HG03135 (cell line): ENCODE measurements around the gene ELP5.

Experiments used
- ATAC-seq: cut with Tn5 transposase; IDR thresholded peaks from one replicate; pipeline ENCODE4 v1.9.1; 2021; ENCODE audit warnings: mild to moderate bottlenecking, moderate library complexity; ENCODE audit not compliant: unreplicated experiment

ELP5 gene

DNA sequence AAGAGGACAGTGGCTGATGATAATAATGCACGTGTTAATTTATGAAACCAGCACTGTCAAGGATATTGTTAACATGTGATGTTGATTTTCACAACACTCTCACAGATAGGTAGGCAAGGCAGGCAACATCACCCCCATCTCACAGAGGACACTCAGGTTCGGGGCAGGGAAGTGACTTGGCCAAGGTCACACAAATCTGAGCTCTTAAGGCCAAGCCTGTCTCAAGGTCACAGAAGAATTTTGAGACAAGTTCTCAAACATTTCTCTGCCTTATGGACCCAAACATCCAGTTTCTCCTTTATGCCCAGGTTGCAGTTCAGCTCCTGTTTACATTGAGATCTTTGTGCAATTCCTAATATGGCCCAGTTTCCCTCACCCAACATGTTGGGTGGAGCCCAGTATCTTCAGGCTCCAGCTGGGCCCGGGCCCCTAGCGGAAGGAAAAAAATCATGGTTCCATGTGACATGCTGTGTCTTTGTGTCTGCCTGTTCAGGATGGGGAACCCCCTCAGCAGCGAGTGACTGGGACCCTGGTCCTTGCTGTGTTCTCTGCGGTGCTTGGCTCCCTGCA is 30.8 kb downstream of the ELP5 start:
- ATAC-seq, result no peak

DNA sequence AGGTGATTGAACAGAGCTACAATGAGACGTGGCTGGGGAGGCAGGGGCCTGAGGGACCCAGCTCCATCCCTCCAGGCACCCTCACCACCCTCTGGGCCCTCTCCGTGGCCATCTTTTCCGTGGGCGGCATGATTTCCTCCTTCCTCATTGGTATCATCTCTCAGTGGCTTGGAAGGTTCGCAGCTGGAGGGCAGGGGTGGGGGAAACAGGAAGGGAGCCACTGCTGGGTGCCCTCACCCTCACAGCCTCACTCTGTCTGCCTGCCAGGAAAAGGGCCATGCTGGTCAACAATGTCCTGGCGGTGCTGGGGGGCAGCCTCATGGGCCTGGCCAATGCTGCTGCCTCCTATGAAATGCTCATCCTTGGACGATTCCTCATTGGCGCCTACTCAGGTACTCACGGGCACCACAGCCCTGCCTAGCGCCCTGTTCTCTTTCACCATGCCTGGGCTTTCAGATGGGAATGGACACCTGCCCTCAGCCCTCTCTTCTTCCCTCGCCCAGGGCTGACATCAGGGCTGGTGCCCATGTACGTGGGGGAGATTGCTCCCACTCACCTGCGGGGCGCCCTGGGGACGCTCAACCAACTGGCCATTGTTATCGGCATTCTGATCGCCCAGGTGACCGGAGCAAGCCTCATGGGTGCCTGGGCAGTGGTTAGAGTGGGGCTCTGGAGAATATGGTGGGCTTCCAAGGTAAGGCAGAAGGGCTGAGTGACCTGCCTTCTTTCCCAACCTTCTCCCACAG is 31.6 kb downstream of the ELP5 start:
- ATAC-seq, result no peak

GRCh38 chr17:7284911-7285310 is 32.9 kb downstream of the ELP5 start:
- no peak for ATAC-seq

- no peak for ATAC-seq
Observed at GRCh38 chr17:7285679-7286078, 33.7 kb downstream of the ELP5 start.

DNA sequence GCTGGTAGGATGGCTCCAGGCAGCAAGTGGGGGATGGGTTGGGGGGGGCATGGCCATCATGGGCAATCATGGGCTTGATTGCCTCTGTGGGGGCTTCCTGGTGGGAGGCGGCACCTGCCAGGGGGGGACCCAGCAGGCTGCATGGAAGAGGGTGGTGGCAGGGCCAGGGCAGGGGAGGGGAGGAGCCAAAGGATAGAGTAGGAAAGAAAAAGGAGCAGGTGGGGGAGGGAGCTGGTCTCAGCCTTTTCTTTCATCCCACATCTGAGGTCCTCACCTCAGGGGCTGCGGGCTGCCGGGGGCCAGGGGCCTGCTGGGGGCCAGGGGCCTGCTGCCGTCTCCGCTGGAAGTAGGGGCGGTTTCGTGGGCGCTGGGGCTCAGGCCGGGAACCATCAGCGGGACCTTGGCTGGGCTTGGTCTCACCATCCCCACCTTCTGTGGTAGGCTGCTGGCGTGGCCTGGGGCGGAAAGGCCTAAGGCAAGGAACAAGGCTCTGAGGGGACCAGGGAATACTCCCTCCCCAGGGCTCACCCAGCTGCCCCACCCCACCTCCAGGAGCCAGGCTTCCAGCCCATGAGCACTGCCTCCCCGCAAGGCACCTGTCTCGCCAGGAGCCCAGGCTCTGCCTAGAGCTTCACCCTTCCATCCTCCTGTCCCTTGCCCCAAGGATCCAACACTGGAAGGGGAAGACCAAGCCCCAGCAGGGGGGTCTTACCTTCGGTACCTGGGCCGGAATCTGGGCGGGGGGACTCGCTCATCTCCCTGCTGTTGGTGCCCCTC is 37.4 kb downstream of the ELP5 start:
- no peak for ATAC-seq

GRCh38 chr17:7290166-7290565 is 38.2 kb downstream of the ELP5 start:
- ATAC-seq, result no peak

GRCh38 chr17:7290685-7291084 is 38.7 kb downstream of the ELP5 start:
- ATAC-seq, result no peak

GRCh38 chr17:7292194-7292593 is 40.2 kb downstream of the ELP5 start:
- ATAC-seq, result no peak

DNA sequence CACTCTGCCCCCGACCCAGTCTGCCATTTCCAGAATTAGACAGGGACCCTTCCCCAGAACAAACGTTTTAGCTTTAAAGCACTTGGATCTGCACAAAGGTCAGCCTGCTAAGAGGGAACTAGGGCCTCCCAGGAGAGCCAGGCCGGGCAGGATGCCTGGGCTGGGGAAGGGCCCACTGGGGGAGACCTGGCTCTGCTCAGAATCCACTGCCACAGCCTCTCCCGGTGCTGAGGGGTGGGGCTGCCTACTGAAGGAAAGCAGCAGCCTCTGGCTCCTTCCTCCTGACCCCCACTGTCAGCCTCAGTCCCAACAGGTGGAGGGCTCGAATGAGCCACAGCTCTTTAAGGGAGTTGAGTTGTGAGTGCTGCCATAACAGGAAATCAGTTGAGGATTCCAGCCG is 40.7 kb downstream of the ELP5 start:
- no peak for ATAC-seq

DNA sequence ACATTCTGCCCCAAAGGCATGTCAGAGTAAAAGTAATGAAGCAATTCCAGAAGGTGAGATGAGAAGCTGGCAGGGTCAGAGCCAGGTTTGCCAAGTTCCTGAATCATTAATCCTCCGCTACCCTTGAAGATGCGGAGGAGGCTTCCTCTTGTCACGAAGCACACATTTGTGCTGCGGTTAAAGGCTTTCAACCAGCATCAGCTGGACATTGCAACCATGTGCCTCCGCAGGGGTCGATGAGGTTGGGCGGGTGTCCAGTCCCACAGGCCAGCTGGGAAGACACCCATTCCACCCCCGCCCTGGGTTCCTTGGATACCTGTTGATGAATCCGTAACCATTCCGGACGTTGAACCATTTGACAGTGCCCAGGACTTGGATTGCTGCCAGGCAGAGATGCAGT is 41.1 kb downstream of the ELP5 start:
- ATAC-seq, result no peak

GRCh38 chr17:7293816-7294613 is 42.0 kb downstream of the ELP5 start:
- no peak for ATAC-seq

- ATAC-seq, result no peak
Observed at GRCh38 chr17:7294614-7295153, 42.7 kb downstream of the ELP5 start, which contains the start of gene YBX2. YBX2 (minus strand) TSS chr17:7294639; CDS start chr17:7294500, 139 bp downstream.

GRCh38 chr17:7295230-7296180 is 43.5 kb downstream of the ELP5 start:
- no peak for ATAC-seq

DNA sequence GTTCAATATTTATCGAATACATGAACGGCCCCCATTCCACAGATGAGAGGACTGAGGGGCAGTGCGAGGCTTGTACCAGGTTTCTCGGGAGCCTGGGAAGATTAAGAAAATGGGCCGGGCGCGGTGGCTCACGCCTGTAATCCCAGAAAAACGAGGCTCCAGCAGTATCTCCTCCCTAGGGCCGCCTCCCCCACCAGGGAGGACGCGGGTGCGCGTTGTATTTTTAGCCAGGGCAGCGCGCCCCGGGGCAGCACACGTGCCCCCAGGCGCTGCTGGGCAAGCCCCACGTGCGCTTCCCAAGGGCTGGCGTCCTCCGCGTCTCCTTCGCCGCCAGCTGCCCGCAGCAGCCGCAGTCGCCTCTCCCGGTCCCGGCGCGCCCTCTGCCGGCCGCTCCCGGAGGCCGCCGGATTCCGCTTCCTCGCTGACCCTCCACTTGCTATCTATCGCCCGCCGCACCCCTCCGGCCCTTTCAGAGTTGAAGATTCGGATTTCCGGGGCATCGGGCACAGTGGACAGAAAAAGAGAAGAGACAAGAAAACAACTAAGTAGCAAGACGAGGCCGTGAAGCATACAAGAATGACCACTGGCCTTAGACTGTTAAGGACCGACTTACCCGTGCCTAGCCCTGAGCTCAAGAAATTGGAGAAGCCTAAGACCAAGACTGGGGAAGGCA is 44.3 kb downstream of the ELP5 start:
- no peak for ATAC-seq

DNA sequence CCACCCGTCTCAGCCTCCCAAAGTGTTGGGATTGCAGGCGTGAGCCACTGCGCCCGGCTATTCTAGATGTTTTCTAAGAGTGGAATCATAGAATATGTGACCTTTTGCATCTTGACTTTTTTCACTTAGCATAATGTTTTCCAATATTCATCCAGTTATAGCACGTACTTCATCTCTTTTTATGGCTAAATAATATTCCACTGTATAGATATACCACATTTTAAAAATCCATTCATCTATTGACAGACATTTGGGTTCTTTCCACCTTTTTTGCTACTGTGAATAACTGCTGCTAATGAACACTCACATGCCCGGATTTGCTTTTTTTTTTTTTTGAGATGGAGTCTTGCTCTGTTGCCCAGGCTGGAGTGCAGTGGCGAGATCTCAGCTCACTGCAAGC is 52.2 kb downstream of the ELP5 start:
- no peak for ATAC-seq

DNA sequence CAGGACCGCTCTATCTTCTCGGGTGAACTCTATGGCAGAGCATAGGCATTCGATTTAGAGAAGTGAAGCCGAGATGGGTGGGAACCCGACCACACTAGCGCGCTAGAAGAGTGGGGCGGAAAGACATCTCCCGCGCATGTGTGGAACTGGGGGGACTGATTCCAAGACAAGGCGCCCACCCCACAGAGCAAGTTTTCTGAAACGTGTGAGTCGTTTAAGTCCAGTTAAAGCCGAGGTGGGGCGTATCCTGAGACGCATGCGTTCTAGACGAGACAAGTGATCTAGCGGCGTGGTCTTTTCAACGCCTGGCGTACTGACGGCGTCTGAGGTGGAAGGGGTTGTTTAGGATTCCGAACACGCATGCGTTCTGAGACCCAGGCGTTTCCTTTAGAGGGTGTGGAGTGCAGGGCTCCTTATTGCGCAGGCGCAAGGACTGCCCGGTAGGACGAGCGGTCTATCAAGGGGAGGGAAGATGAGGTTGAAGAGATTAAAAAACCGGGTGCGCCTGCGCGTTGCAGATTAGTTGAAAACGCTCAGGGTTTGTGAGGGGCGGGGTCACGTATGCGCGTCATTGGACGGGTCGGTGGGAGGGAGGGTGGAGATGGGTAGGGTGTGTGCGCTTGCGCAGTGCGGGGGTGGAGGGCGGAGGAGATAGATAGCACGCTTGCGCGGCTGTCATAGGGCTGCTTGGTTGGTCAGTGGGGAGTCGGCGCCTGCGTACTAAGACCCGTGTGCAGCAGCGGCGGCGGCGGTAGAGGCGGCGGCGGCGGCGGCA is 55.1 kb downstream of the ELP5 start, which contains the start of gene EIF5A:
EIF5A (plus strand) TSS at position 718 of the 775 bp plus-strand sequence. CDS start 2,008 bp downstream, outside the sequence.
- peak; percentile 70 for ATAC-seq

- no peak for ATAC-seq
Observed at GRCh38 chr17:7307686-7308624, 55.9 kb downstream of the ELP5 start.
